Adrenal gland (tissue), 12 donors: ENCODE results near the gene BMP5. TPM values are rescaled to one million over a fixed set of nuclear protein-coding genes. Genes with fewer than 3 reads are reported as not detected.

Experiments used
- DNase-seq, 7 donors: peaks; one replicate each; pipeline ENCODE4 v3.0.0-alpha.2; 2019 to 2020
- H3K27ac ChIP-seq, 5 donors: fragments of 200-600 bp; sonication (generic) in 4 of 5; 1 replicate in 3 of 5; 2 replicates in 2 of 5; pipeline versions ENCODE4 v1.5.1 to v1.8.0; 2016 to 2020; ENCODE audit warnings: mild to moderate bottlenecking in 1 of 5
- H3K27me3 ChIP-seq: fragments of 200-600 bp; 2 replicates; pipeline ENCODE4 v1.8.0; 2021
- H3K36me3 ChIP-seq, 2 donors: fragments of 200-600 bp; replicated peaks in 1 of 2; 1 replicate in 1 of 2; 2 replicates in 1 of 2; pipeline versions ENCODE4 v1.5.1 to v1.8.0; 2018 to 2022
- H3K4me1 ChIP-seq, 2 donors: fragments of 200-600 bp; replicated peaks in 1 of 2; 1 replicate in 1 of 2; 2 replicates in 1 of 2; pipeline versions ENCODE4 v1.5.1 to v1.8.0; 2018 to 2021
- H3K4me3 ChIP-seq, 4 donors: fragments of 200-600 bp; sonication (generic) in 3 of 4; one replicate each; pipeline ENCODE4 v1.5.1; 2016 to 2018
- H3K9me3 ChIP-seq, 3 donors: fragments of 200-600 bp; sonication (generic) in 1 of 3; replicated peaks in 1 of 3; 1 replicate in 2 of 3; 2 replicates in 1 of 3; pipeline versions ENCODE4 v1.5.1 to v1.8.0; 2016 to 2021
- CTCF ChIP-seq, 6 experiments: fragments of 450-650 bp in 4 of 6; fragments of 200-600 bp in 2 of 6; sonication (generic) in 1 of 6; IDR thresholded peaks; 1 replicate in 5 of 6; 2 replicates in 1 of 6; pipeline versions ENCODE4 v1.5.1 to v1.8.0; 2016 to 2021; ENCODE audit warnings: antibody characterized with exemption in 6 of 6, mild to moderate bottlenecking in 2 of 6, moderate library complexity in 1 of 6
- POLR2A ChIP-seq, 2 donors: fragments of 450-650 bp; IDR thresholded peaks; one replicate each; pipeline ENCODE4 v1.6.1; 2017; ENCODE audit warnings: antibody characterized with exemption in 2 of 2, mild to moderate bottlenecking in 2 of 2, moderate library complexity in 1 of 2
- WGBS, 4 donors: extraction: QIAGEN DNeasy Blood & Tissue Kit in 2 of 4; methylation state at CpG; one replicate each; pipeline versions ENCODE4 v1.1.5 to v1.1.7; 2013 to 2017; 5-methylcytosine and 5-hydroxymethylcytosine counted together
- intact Hi-C, 2 donors: fragments of 100-400 bp; cut with DNase I; formaldehyde crosslinking; loops; one replicate each; pipeline versions ENCODE4 v1.14.1 to v1.15.0; 2022 to 2023
- polyA plus RNA-seq, 3 donors: library from polyadenylated mRNA; stranded (reverse); fragments of 200-250 nt in 2 of 3; fragments of 350-450 nt in 1 of 3; fragmentation: Illumina TruSeq in 1 of 3; extraction: RNeasy Lipid Tissue Mini Kit (QIAGEN cat#74804) in 1 of 3; gene quantifications; one replicate each; pipeline ENCODE4 v1.2.3, GENCODE V29; 2013 to 2014
- total RNA-seq, 9 donors: library from RNA; depleted of rRNA in 4 of 9; stranded (reverse); fragments of >200 nt in 4 of 9; fragments of 120-200 nt in 1 of 9; fragmentation: NEBNext Ultra II Directional in 1 of 9; extraction: Animal tissue kit (Norgen Biotek cat#: 25700) in 1 of 9; gene quantifications; one replicate each; pipeline versions ENCODE4 v1.1.0 to v1.2.4, GENCODE V29; 2013 to 2023
- donor health status: healthy with polysubstance abuse.
- donor health status: Bipolar disorder and iron deficiency.
- donor health status: DM: yes; HTN: yes; CAD: no.
- donor health status: DM: no; HTN: no; CAD: no.
- donor health status: DM: no; HTN: no; CAD: no.
- donor health status: DM: yes; HTN: yes; CAD: no.

The BMP5 gene
- total and polyA plus RNA-seq, 12 donors, result 0.06 to 11.4 (median 0.28) TPM; not detected in 3

GRCh38 chr6:55812509-55812908, 62.9 kb downstream of the BMP5 start:
- intact Hi-C loops, result no loop called here
- Histone ChIP-seq H3K4me1 (no peaks in the 10 kb centered on the region), H3K9me3 (no peaks in the 10 kb centered on the region), H3K27ac (no peak overlapping the region), H3K36me3 (no peaks in the 10 kb centered on the region), H3K27me3 (no peaks in the 10 kb centered on the region), H3K4me3 (no peak overlapping the region)
- DNase-seq, result no peak
- 59 to 82% (median 70%) methylated on average over 1 of the region's 1 CpG for WGBS, 4 donors
- TF ChIP-seq POLR2A (IDR thresholded peaks at IDR 0.05) (no peak), CTCF (IDR thresholded peaks at IDR 0.05) (no peak)

- intact Hi-C loops, result no loop called here
- Histone ChIP-seq H3K27me3 (no peaks in the 10 kb centered on the region), H3K9me3 (no peaks in the 10 kb centered on the region), H3K27ac (no peak overlapping the region), H3K4me1 (no peaks in the 10 kb centered on the region), H3K36me3 (no peaks in the 10 kb centered on the region), H3K4me3 (no peak overlapping the region)
- no peak for TF ChIP-seq POLR2A (IDR thresholded peaks at IDR 0.05)
- no peak for TF ChIP-seq CTCF (IDR thresholded peaks at IDR 0.05)
- DNase-seq, result no peak
- WGBS, 4 donors, result 83 to 89% (median 87%) methylated on average over 3 of the region's 3 CpGs
Measured at GRCh38 chr6:55811074-55811473, 64.3 kb downstream of the BMP5 start.

- Histone ChIP-seq H3K27ac (no peak overlapping the region), H3K4me1 (no peaks in the 10 kb centered on the region), H3K4me3 (no peak overlapping the region), H3K36me3 (no peaks in the 10 kb centered on the region), H3K27me3 (no peaks in the 10 kb centered on the region), H3K9me3 (no peaks in the 10 kb centered on the region)
- no peak for DNase-seq
- 87 to 93% (median 89%) methylated on average over 4 of the region's 4 CpGs for WGBS, 4 donors
- TF ChIP-seq CTCF (IDR thresholded peaks at IDR 0.05), result no peak
- intact Hi-C loops, result no loop called here
Measured at GRCh38 chr6:55802259-55802658, 73.1 kb downstream of the BMP5 start.

GRCh38 chr6:55798571-55798970, 76.8 kb downstream of the BMP5 start:
- TF ChIP-seq POLR2A (IDR thresholded peaks at IDR 0.05) (no peak), CTCF (IDR thresholded peaks at IDR 0.05) (no peak)
- Histone ChIP-seq H3K4me1 (no peaks in the 10 kb centered on the region), H3K27ac (no peak overlapping the region), H3K27me3 (no peaks in the 10 kb centered on the region), H3K9me3 (no peaks in the 10 kb centered on the region), H3K4me3 (no peak overlapping the region), H3K36me3 (no peaks in the 10 kb centered on the region)
- intact Hi-C loops, result no loop called here
- no peak for DNase-seq
